BLaER1 (cell line): ENCODE measurements around the gene MAPT.

ENCODE experiments used
- H3K27ac ChIP-seq: shearing (Covaris generic); formaldehyde crosslinking; 2 replicates; pipeline ENCODE4 v1.8.1; 2022
- H3K27me3 ChIP-seq: shearing (Covaris generic); formaldehyde crosslinking; 2 replicates; pipeline ENCODE4 v1.8.1; 2022
- H3K36me3 ChIP-seq: shearing (Covaris generic); formaldehyde crosslinking; 2 replicates; pipeline ENCODE4 v1.8.1; 2022
- H3K4me1 ChIP-seq: shearing (Covaris generic); formaldehyde crosslinking; 2 replicates; pipeline ENCODE4 v1.8.1; 2022
- H3K4me2 ChIP-seq: shearing (Covaris generic); formaldehyde crosslinking; 2 replicates; pipeline ENCODE4 v1.8.1; 2022
- H3K4me3 ChIP-seq: shearing (Covaris generic); formaldehyde crosslinking; 2 replicates; pipeline ENCODE4 v1.8.1; 2022
- H3K9ac ChIP-seq: shearing (Covaris generic); formaldehyde crosslinking; 2 replicates; pipeline ENCODE4 v1.8.1; 2022
- H3K9me3 ChIP-seq: shearing (Covaris generic); formaldehyde crosslinking; 2 replicates; pipeline ENCODE4 v1.8.1; 2022
- H4K20me1 ChIP-seq: shearing (Covaris generic); formaldehyde crosslinking; 2 replicates; pipeline ENCODE4 v1.8.1; 2022
- Cebpa-rat ChIP-seq: shearing (Covaris generic); IDR thresholded peaks from 2 replicates; pipeline ENCODE4 v1.8.1; 2022

Gene MAPT

DNA sequence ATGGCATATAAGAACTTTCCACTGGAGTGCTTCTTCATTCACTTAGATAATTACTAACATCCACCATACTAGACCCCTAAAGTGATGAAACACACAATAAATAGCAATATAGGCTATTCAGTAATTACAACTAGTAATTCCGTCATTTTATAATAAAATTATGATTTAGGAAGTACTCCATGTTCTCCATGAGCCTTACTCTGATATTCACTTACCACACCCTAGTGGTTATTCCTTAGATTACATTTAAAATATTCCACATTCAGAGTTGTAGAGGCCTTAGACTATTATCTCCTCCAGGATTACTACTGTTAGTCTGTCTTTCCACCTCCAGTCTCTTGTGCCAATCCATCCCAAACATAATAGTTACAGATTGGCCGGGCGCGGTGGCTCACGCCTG is 167.1 kb downstream of the MAPT start:
- Histone ChIP-seq H4K20me1 (peaks cover 91% of the 10 kb centered on the region), H3K4me3 (no peak overlapping the region), H3K27ac (no peak overlapping the region), H3K27me3 (no peaks in the 10 kb centered on the region), H3K4me2 (no peak overlapping the region), H3K9me3 (no peaks in the 10 kb centered on the region), H3K4me1 (no peaks in the 10 kb centered on the region), H3K36me3 (peaks cover 97% of the 10 kb centered on the region), H3K9ac (no peak overlapping the region)
- no peak for TF ChIP-seq Cebpa-rat

DNA sequence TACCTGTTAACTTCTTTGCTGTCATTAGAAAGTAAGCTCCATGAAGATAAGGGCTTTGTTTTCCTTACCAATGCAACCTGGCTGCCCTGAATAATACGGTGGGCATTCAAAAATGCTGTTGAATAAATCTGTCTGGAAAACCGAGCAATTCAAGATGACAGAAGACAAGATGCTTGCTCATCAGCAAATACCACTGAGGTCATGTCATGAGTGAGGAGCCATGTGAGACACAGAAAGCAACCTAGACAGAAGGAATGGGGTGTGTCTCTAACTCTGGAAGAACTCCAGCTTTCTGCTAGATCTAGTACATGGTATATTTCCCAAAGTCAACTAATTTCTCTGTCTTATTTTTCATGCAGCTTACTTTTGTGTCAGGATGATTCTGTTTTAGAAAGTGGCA is 168.9 kb downstream of the MAPT start:
- H3K4me2 ChIP-seq, result no peak overlapping the region
- TF ChIP-seq Cebpa-rat, result no peak
- peaks cover 89% of the 10 kb centered on the region for H4K20me1 ChIP-seq
- H3K9ac ChIP-seq, result no peak overlapping the region
- H3K27ac ChIP-seq, result no peak overlapping the region
- H3K4me1 ChIP-seq, result no peaks in the 10 kb centered on the region
- H3K36me3 ChIP-seq, result peaks cover 97% of the 10 kb centered on the region
- H3K9me3 ChIP-seq, result no peaks in the 10 kb centered on the region
- H3K4me3 ChIP-seq, result no peak overlapping the region
- H3K27me3 ChIP-seq, result no peaks in the 10 kb centered on the region

DNA sequence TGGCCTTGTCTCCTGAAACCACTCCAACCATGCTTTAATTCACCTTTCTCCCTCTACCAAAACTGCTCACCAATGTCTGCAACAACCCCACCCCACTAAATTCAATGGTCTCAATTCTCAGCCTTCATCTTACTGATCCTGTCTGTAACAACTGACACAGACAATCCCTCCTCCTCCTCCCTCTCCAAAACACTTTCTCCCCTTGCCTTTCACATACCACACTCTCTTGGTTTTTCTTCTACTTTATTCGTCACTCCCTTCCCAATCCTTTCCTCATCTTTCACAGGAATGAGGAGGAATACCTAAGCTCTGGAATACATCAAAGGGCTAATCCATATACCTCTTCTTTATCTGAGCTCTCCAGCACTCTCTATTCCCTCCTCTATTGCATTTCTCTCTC is 170.1 kb downstream of the MAPT start:
- no peaks in the 10 kb centered on the region for H3K9me3 ChIP-seq
- no peak overlapping the region for H3K4me2 ChIP-seq
- H3K27me3 ChIP-seq, result no peaks in the 10 kb centered on the region
- peaks cover 97% of the 10 kb centered on the region for H3K36me3 ChIP-seq
- H3K9ac ChIP-seq, result no peak overlapping the region
- TF ChIP-seq Cebpa-rat, result no peak
- H3K4me1 ChIP-seq, result no peaks in the 10 kb centered on the region
- H3K4me3 ChIP-seq, result no peak overlapping the region
- no peak overlapping the region for H3K27ac ChIP-seq
- H4K20me1 ChIP-seq, result peaks cover 89% of the 10 kb centered on the region

DNA sequence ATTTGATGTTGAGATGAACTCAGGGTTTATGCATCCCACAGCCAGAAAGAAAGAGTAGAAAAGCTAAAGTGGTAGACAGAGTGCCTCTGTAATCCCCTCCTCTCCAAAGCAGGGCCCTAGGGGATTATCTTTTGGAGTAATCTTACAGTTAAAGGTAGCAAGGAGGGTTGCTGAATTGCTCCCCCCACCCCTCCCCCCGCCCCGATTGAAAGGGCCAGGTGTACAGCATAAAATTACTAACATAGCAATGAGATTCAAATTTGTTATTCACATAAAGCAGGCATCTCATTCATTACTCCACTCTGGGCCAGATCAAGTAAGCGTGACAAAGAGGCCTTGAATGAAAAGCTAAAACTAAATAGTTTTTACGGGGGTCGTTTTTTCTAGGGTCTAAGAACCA is 177.4 kb downstream of the MAPT start:
- Histone ChIP-seq H3K9ac (no peak overlapping the region), H3K36me3 (peaks cover 56% of the 10 kb centered on the region), H3K27ac (no peak overlapping the region), H3K4me2 (no peak overlapping the region), H3K4me1 (no peaks in the 10 kb centered on the region), H3K27me3 (no peaks in the 10 kb centered on the region), H3K4me3 (no peak overlapping the region), H4K20me1 (peaks cover 96% of the 10 kb centered on the region), H3K9me3 (no peaks in the 10 kb centered on the region)
- no peak for TF ChIP-seq Cebpa-rat

DNA sequence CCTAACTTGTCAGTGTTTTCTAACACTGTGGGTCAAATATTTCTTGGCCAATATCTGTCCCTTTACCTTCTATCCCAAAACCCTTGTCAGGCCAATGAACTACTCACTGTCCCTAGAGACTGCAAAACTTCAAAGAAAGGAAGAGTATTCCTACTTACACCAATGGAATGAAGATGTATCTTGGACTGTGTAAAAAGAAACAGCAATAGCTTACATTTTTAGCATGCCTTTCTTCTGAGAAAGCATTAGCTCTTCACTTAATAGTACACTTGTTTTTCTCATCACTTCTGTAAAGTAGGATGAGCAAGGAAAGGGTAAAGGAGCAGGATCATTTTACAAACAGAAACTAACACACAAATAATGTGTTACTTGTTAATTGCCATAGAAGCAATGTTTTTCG is 178.6 kb downstream of the MAPT start:
- no peak for TF ChIP-seq Cebpa-rat
- H3K9ac ChIP-seq, result no peak overlapping the region
- H3K27ac ChIP-seq, result no peak overlapping the region
- H3K36me3 ChIP-seq, result peaks cover 56% of the 10 kb centered on the region
- no peaks in the 10 kb centered on the region for H3K9me3 ChIP-seq
- no peaks in the 10 kb centered on the region for H3K27me3 ChIP-seq
- H3K4me1 ChIP-seq, result no peaks in the 10 kb centered on the region
- peaks cover 97% of the 10 kb centered on the region for H4K20me1 ChIP-seq
- H3K4me3 ChIP-seq, result no peak overlapping the region
- no peak overlapping the region for H3K4me2 ChIP-seq

DNA sequence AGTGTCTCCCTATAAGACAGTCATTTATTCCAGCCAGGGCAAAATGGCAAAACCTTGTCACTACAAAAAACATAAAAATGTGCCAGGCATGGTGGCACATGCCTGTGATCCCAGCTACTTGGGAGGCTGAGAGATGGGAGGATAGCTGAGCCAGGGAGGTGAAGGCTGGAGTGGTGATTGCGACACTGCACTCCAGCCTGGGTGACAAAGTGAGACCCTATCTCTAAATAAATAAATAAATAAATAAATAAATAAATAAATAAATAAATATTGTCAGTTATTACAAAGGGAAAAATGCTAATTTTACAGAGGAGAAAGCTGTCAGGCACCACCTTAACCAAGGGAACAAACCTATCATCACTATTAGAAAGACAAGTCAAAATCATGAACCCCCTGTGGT is 180.2 kb downstream of the MAPT start:
- no peak for TF ChIP-seq Cebpa-rat
- peaks cover 56% of the 10 kb centered on the region for H3K36me3 ChIP-seq
- no peak overlapping the region for H3K27ac ChIP-seq
- no peaks in the 10 kb centered on the region for H3K9me3 ChIP-seq
- H3K4me3 ChIP-seq, result no peak overlapping the region
- peaks cover 97% of the 10 kb centered on the region for H4K20me1 ChIP-seq
- no peaks in the 10 kb centered on the region for H3K27me3 ChIP-seq
- H3K9ac ChIP-seq, result no peak overlapping the region
- no peaks in the 10 kb centered on the region for H3K4me1 ChIP-seq
- H3K4me2 ChIP-seq, result no peak overlapping the region
